Transverse colon (tissue), 4 donors: Measurements from ENCODE around the gene MTG2. TPM values are rescaled to one million over a fixed set of nuclear protein-coding genes. Genes with fewer than 3 reads are reported as not detected.

Source experiments
- DNase-seq: peaks from one replicate; pipeline ENCODE4 v3.0.0-alpha.2; 2019
- H3K27ac ChIP-seq, 4 donors: fragments of 200-600 bp; sonication (generic); 2 replicates each; pipeline ENCODE4 v1.5.1; 2016 to 2018; ENCODE audit warnings: inconsistent platforms in 4 of 4
- H3K27me3 ChIP-seq: fragments of 200-600 bp; sonication (generic); 2 replicates; pipeline ENCODE4 v1.5.1; 2017; ENCODE audit warnings: inconsistent platforms
- H3K36me3 ChIP-seq, 4 donors: fragments of 200-600 bp; sonication (generic); 2 replicates each; pipeline ENCODE4 v1.5.1; 2017 to 2019; ENCODE audit warnings: inconsistent platforms in 4 of 4
- H3K4me1 ChIP-seq, 4 donors: fragments of 200-600 bp; sonication (generic); 2 replicates each; pipeline ENCODE4 v1.5.1; 2017 to 2020; ENCODE audit warnings: inconsistent platforms in 4 of 4
- H3K4me3 ChIP-seq, 4 donors: fragments of 200-600 bp; sonication (generic); 1 replicate in 1 of 4; 2 replicates in 3 of 4; pipeline versions ENCODE4 v1.5.1 to v1.6.1; 2017 to 2019; ENCODE audit warnings: inconsistent platforms in 4 of 4
- H3K9me3 ChIP-seq, 2 donors: fragments of 200-600 bp; sonication (generic); 2 replicates each; pipeline ENCODE4 v1.5.1; 2017 to 2019; ENCODE audit warnings: inconsistent platforms in 2 of 2
- EP300 ChIP-seq: sonication (generic); formaldehyde crosslinking; IDR thresholded peaks from one replicate; pipeline ENCODE4 v1.6.1; 2017; ENCODE audit warnings: antibody characterized with exemption, low read depth
- POLR2A ChIP-seq: fragments of 450-650 bp; IDR thresholded peaks from one replicate; pipeline ENCODE4 v1.6.1; 2016; ENCODE audit warnings: antibody characterized with exemption, mild to moderate bottlenecking, moderate library complexity
- POLR2AphosphoS5 ChIP-seq, 3 donors: sonication (generic); formaldehyde crosslinking; IDR thresholded peaks; one replicate each; pipeline ENCODE4 v1.6.1; 2016; ENCODE audit warnings: antibody characterized with exemption in 3 of 3
- WGBS, 2 donors: methylation state at CpG; one replicate each; pipeline ENCODE4 v1.1.5; 2018; ENCODE audit warnings: low coverage in 1 of 2; 5-methylcytosine and 5-hydroxymethylcytosine counted together
- in situ Hi-C, 4 donors: fragments of 200-750 bp; cut with MboI; loops; one replicate each; pipeline versions ENCODE4 v1.15.0 to v1.15.1; 2017; ENCODE audit warnings: low sequenced_read_pairs in 3 of 4, low pct_ligation_motif_present in 1 of 4, low pct_unique_long_range_greater_than_20kb in 1 of 4
- intact Hi-C: fragments of 100-400 bp; cut with DNase I; formaldehyde crosslinking; loops from one replicate; pipeline ENCODE4 v1.15.1; 2023; ENCODE audit warnings: low total_unique reads
- total RNA-seq, 4 donors: library from RNA; depleted of rRNA; stranded (reverse); fragments of >200 nt; gene quantifications; one replicate each; pipeline ENCODE4 v1.1.0, GENCODE V29; 2016
- TF ChIP-seq, protein P1 (sequence below), 5 experiments: fragments of 200-600 bp in 3 of 5; fragments of 450-650 bp in 2 of 5; sonication (generic) in 3 of 5; IDR thresholded peaks; 1 replicate in 2 of 5; 2 replicates in 3 of 5; pipeline ENCODE4 v1.5.1; 2016 to 2017; ENCODE audit warnings: antibody characterized with exemption in 5 of 5, inconsistent platforms in 3 of 5, mild to moderate bottlenecking in 2 of 5, moderate library complexity in 1 of 5

Gene MTG2
- total RNA-seq, 4 donors from 2014 or later = 9.8 to 58.0 (median 23.1) TPM

DNA sequence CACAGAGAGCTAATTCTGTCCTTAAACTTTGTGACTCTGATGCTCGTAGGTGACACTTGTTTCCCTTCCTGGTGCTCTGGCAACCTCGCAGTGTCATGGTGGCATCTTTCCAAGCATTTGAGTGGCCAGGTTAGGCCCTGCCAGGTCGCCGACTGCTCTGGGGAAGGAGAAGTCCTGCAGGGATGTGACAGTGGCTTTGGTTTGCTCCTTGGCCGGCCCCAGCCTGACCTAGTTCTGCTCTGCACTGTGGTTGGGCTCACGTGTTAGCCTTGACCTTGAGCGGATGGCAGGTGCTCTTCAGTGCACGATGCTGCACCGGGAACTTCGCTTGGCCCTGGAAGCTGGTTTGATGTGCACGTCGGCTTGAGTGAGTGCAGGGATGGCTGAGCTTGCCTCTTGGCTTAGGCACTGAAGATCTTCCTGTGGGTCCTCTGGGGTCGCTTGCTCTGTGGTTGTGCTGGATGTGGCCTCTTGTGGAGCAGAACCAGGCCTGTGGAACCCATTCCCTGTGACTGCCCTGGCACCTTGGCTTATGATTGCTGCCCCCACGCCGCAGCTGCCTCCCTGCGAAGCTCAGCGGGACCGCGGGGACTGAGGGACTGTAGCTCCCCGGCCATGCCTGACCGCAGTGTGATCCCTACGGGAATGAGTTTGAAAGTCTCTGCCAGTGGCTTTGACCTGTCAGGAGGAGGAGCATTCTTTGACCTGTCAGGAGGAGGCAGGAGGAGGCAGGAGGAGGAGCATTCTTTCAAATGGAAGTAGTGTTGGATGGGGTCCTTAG, 64.2 kb downstream of the MTG2 start:
- Histone ChIP-seq H3K27me3 (no peaks in the 10 kb centered on the region), H3K27ac (no peak overlapping the region), H3K9me3 (no peaks in the 10 kb centered on the region), H3K36me3 (no peaks in the 10 kb centered on the region), H3K4me3 (no peak overlapping the region), H3K4me1 (peaks cover 0 to 34% (median 3%) of the 10 kb centered on the region in 4 donors)
- in situ Hi-C loops (no loop called here), intact Hi-C loops (loop anchor here (10.0 kb wide), 1 partner anchor 482 kb away; no protein-coding TSS in a partner anchor)
- 62 to 83% methylated on average over 2 to 20 of the region's 22 CpGs for WGBS, 2 donors
- no peak for DNase-seq
- TF ChIP-seq EP300 (no peak), POLR2A (no peak)
- TF ChIP-seq, protein P1, sequence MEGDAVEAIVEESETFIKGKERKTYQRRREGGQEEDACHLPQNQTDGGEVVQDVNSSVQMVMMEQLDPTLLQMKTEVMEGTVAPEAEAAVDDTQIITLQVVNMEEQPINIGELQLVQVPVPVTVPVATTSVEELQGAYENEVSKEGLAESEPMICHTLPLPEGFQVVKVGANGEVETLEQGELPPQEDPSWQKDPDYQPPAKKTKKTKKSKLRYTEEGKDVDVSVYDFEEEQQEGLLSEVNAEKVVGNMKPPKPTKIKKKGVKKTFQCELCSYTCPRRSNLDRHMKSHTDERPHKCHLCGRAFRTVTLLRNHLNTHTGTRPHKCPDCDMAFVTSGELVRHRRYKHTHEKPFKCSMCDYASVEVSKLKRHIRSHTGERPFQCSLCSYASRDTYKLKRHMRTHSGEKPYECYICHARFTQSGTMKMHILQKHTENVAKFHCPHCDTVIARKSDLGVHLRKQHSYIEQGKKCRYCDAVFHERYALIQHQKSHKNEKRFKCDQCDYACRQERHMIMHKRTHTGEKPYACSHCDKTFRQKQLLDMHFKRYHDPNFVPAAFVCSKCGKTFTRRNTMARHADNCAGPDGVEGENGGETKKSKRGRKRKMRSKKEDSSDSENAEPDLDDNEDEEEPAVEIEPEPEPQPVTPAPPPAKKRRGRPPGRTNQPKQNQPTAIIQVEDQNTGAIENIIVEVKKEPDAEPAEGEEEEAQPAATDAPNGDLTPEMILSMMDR (IDR thresholded peaks at IDR 0.05) = no peak

DNA sequence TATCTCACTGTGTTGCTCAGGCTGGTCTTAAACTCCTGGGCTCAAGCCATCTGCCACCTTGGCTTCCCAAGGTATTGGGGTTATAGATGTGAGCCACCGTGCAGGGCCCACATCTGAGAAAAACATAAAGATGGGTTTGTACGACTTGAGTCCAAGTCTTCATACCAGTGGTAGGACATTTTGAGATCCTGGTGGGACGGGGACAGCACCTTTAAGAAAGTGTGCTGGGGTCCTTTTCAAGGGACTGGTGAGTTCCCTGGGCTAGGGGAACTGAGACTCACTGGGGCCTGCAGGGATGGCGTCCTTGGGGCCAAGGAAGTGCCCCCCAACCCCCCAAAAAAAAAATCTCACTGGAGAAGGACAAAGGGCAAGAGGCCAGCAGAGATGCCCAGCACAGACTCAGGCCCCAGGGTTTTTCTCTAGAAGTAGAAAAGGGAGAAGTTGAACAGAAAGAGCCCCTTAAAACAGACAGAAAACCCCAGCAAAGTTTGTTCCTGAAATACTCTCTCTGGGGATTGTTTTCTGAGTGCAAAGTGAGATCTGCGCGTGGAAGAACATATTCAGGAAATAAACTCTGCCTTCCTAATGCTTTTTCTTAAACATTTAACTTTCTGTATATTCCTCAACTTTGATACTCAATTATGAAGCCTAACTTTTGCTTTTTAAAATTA, 66.2 kb downstream of the MTG2 start:
- TF ChIP-seq, protein P1 (IDR thresholded peaks at IDR 0.05) = no peak
- no peak for TF ChIP-seq POLR2A
- TF ChIP-seq POLR2AphosphoS5 (IDR thresholded peaks at IDR 0.05) = no peak
- no peak for TF ChIP-seq EP300
- in situ Hi-C loops = no loop called here
- no peaks in the 10 kb centered on the region for H3K27me3 ChIP-seq
- no peaks in the 10 kb centered on the region for H3K9me3 ChIP-seq
- no peak overlapping the region for H3K4me3 ChIP-seq
- no peak for DNase-seq
- H3K27ac ChIP-seq = no peak overlapping the region
- intact Hi-C loops = loop anchor here (10.0 kb wide), 1 partner anchor 484 kb away; no protein-coding TSS in a partner anchor
- peaks cover 0 to 27% (median 0%) of the 10 kb centered on the region in 4 donors for H3K4me1 ChIP-seq
- H3K36me3 ChIP-seq = no peaks in the 10 kb centered on the region
- 67 to 78% methylated on average over 3 to 6 of the region's 6 CpGs for WGBS, 2 donors

DNA sequence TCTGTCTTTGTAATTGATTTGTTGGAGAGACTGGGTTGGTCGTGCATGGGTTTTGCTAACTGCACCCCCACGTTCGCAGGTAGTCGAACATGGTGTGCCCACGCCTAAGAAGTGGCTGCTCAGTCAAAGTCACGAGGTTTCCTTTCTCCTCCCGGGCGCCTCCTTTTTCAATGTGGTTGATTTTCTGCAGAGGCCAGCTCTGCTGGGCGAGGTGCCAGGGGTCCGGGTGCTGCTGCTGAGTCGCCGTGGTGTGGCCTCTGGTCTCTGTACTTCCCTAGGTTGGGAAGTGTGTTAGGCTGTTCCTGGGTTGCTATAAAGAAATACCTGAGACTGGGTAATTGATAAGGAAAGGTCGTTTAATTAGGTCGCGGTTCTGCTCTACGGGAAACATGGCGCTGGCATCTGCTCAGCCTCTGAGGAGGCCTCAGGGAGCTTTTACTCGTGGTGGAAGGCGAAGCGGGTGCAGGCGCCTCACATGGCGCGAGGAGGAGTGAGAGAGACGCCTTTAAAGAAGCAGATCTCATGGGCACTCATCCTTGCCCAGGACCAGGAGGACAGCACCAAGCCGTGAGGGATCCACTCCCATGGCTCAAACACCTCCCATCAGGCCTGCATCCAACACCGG, 69.6 kb downstream of the MTG2 start:
- H3K36me3 ChIP-seq = peaks cover 0 to 14% (median 5%) of the 10 kb centered on the region in 4 donors
- 90 to 95% methylated on average over 4 to 26 of the region's 26 CpGs for WGBS, 2 donors
- H3K27ac ChIP-seq = no peak overlapping the region
- no peaks in the 10 kb centered on the region for H3K27me3 ChIP-seq
- H3K4me3 ChIP-seq = no peak overlapping the region
- H3K9me3 ChIP-seq = no peaks in the 10 kb centered on the region
- in situ Hi-C loops (no loop called here), intact Hi-C loops (no loop called here)
- H3K4me1 ChIP-seq = peaks cover 0 to 15% (median 0%) of the 10 kb centered on the region in 4 donors
- DNase-seq = no peak
- TF ChIP-seq EP300 (no peak), POLR2AphosphoS5 (IDR thresholded peaks at IDR 0.05) (no peak), POLR2A (no peak)
- TF ChIP-seq, protein P1 (IDR thresholded peaks at IDR 0.05) = no peak

Other genes with a start within 250 kb of the MTG2 start
- 10 to 100 TPM; 18.9 to 39.5 (median 24.3) TPM for gene TAF4, start 117.1 kb upstream of the MTG2 start, total RNA-seq
- gene LSM14B, start 60.6 kb upstream of the MTG2 start, total RNA-seq = 10 to 100 TPM; 22.1 to 45.3 (median 35.6) TPM
- gene PSMA7, start 39.6 kb upstream of the MTG2 start, total RNA-seq = 100 to 1,000 TPM; 154 to 241 (median 234) TPM
- 10 to 100 TPM; 14.7 to 23.2 (median 22.1) TPM for gene SS18L1, start 39.3 kb upstream of the MTG2 start, total RNA-seq
- gene HRH3, start 37.2 kb downstream of the MTG2 start, total RNA-seq = not detected
- gene OSBPL2, start 55.5 kb downstream of the MTG2 start, total RNA-seq = 100 to 1,000 TPM in 1 of 4 donors, 10 to 100 TPM in 3; 36.2 to 101 (median 73.3) TPM
- 100 to 1,000 TPM in 3 of 4 donors, 10 to 100 TPM in 1; 41.8 to 126 (median 109) TPM for gene ADRM1, start 120.0 kb downstream of the MTG2 start, total RNA-seq
- gene LAMA5, start 184.3 kb downstream of the MTG2 start, total RNA-seq = 100 to 1,000 TPM in 2 of 4 donors, 10 to 100 TPM in 2; 33.2 to 269 (median 91.3) TPM
- 1,000 to 10,000 TPM in 3 of 4 donors, 100 to 1,000 TPM in 1; 585 to 2,728 (median 1,375) TPM for gene RPS21, start 204.1 kb downstream of the MTG2 start, total RNA-seq
- 10 to 100 TPM in 1 of 4 donors, 1 to 10 TPM in 3; 3.7 to 10.1 (median 8.5) TPM for gene CABLES2, start 224.3 kb downstream of the MTG2 start, total RNA-seq
- gene RBBP8NL, start 244.5 kb downstream of the MTG2 start, total RNA-seq = 1 to 10 TPM in 3 of 4 donors, under 1 TPM in 1; 0.75 to 9.4 (median 4.3) TPM